Measurements from ENCODE around the gene MGMT.

- no peak for TF ChIP-seq CTCF (IDR thresholded peaks at IDR 0.05)
- no peak for TF ChIP-seq POLR2A (IDR thresholded peaks at IDR 0.05; ENCODE audit: low read depth)
- no peak for TF ChIP-seq POLR2AphosphoS5 (IDR thresholded peaks at IDR 0.05)
Observed at GRCh38 chr10:129774736-129775401, 307.8 kb downstream of the MGMT start.
